Measurements from ENCODE around the gene ACO2. TPM values are rescaled to one million over a fixed set of nuclear protein-coding genes. Genes with fewer than 3 reads are reported as not detected.

Gene ACO2
- total RNA-seq, 2 donors from 2014 or later, result 32.7 to 75.5 TPM

- intact Hi-C loops (cut with DNase I), result no loop called here
- Histone ChIP-seq H3K4me3 (no peak overlapping the region), H3K4me1 (no peaks in the 10 kb centered on the region), H3K36me3 (replicated peaks in 1 of 2; ENCODE audit: insufficient read depth in 1 of 2, low read depth in 2 of 2) (peaks cover 0 to 3% of the 10 kb centered on the region in 2 donors), H3K9me3 (no peaks in the 10 kb centered on the region), H3K27me3 (no peaks in the 10 kb centered on the region), H3K27ac (no peak overlapping the region)
- ATAC-seq (no peak), DNase-seq (no peak)
- WGBS, 2 donors, result 78 to 84% methylated on average over 7 of the region's 7 CpGs
- TF ChIP-seq POLR2A (IDR thresholded peaks at IDR 0.05) (no peak), CTCF (IDR thresholded peaks at IDR 0.05) (no peak)
Measured at GRCh38 chr22:41500303-41500702, 31.4 kb downstream of the ACO2 start.

- Histone ChIP-seq H3K36me3 (replicated peaks in 1 of 2; ENCODE audit: insufficient read depth in 1 of 2, low read depth in 2 of 2) (peaks cover 0 to 3% of the 10 kb centered on the region in 2 donors), H3K4me3 (no peak overlapping the region), H3K9me3 (no peaks in the 10 kb centered on the region), H3K4me1 (no peaks in the 10 kb centered on the region), H3K27me3 (no peaks in the 10 kb centered on the region), H3K27ac (no peak overlapping the region)
- intact Hi-C loops (cut with DNase I), result no loop called here
- WGBS, 2 donors, result 76 to 88% methylated on average over 5 of the region's 5 CpGs
- TF ChIP-seq CTCF (IDR thresholded peaks at IDR 0.05) (peak in 5 of 7 experiments; percentile 10 to 33 (median 27)), POLR2A (IDR thresholded peaks at IDR 0.05) (no peak)
- no peak for ATAC-seq
- DNase-seq, result no peak
Measured at GRCh38 chr22:41501209-41501608, 32.3 kb downstream of the ACO2 start.

- ATAC-seq (no peak), DNase-seq (no peak)
- H3K4me1 ChIP-seq, result no peaks in the 10 kb centered on the region
- intact Hi-C loops (cut with DNase I), result no loop called here
- TF ChIP-seq POLR2A (IDR thresholded peaks at IDR 0.05) (no peak), CTCF (IDR thresholded peaks at IDR 0.05) (no peak)
- H3K27ac ChIP-seq, result no peak overlapping the region
- 89 to 92% methylated on average over 7 of the region's 7 CpGs for WGBS, 2 donors
- H3K9me3 ChIP-seq, result no peaks in the 10 kb centered on the region
- peaks cover 0 to 9% of the 10 kb centered on the region in 2 donors for H3K36me3 ChIP-seq (replicated peaks in 1 of 2; ENCODE audit: insufficient read depth in 1 of 2, low read depth in 2 of 2)
- no peaks in the 10 kb centered on the region for H3K27me3 ChIP-seq
- H3K4me3 ChIP-seq, result no peak overlapping the region
Measured at GRCh38 chr22:41504397-41504796, 35.5 kb downstream of the ACO2 start.

- Histone ChIP-seq H3K4me3 (no peak overlapping the region), H3K27me3 (no peaks in the 10 kb centered on the region), H3K9me3 (no peaks in the 10 kb centered on the region), H3K36me3 (replicated peaks in 1 of 2; ENCODE audit: insufficient read depth in 1 of 2, low read depth in 2 of 2) (peaks cover 0 to 9% of the 10 kb centered on the region in 2 donors), H3K27ac (no peak overlapping the region), H3K4me1 (no peaks in the 10 kb centered on the region)
- TF ChIP-seq CTCF (IDR thresholded peaks at IDR 0.05) (no peak), POLR2A (IDR thresholded peaks at IDR 0.05) (no peak)
- no peak for ATAC-seq
- intact Hi-C loops (cut with DNase I), result no loop called here
- DNase-seq, result no peak
- 84 to 89% methylated on average over 4 of the region's 4 CpGs for WGBS, 2 donors
Measured at GRCh38 chr22:41504816-41505215, 35.9 kb downstream of the ACO2 start.

- 89% methylated on average over 10 of the region's 10 CpGs for WGBS, 2 donors
- ATAC-seq (no peak), DNase-seq (no peak)
- H3K27ac ChIP-seq, result no peak overlapping the region
- no peaks in the 10 kb centered on the region for H3K27me3 ChIP-seq
- peaks cover 8% of the 10 kb centered on the region for H3K4me1 ChIP-seq
- peaks cover 0 to 9% of the 10 kb centered on the region in 2 donors for H3K36me3 ChIP-seq (replicated peaks in 1 of 2; ENCODE audit: insufficient read depth in 1 of 2, low read depth in 2 of 2)
- H3K9me3 ChIP-seq, result no peaks in the 10 kb centered on the region
- H3K4me3 ChIP-seq, result no peak overlapping the region
- intact Hi-C loops (cut with DNase I), result no loop called here
- no peak for TF ChIP-seq CTCF (IDR thresholded peaks at IDR 0.05)
Measured at GRCh38 chr22:41505511-41506220, 36.7 kb downstream of the ACO2 start.

Data from body of pancreas (tissue), 4 donors.